ENCODE results near the gene PSMA8. TPM values are rescaled to one million over a fixed set of nuclear protein-coding genes. Genes with fewer than 3 reads are reported as not detected.

Gene PSMA8
- total and polyA plus RNA-seq, 2 of the 8 experiments (the other 6 are each of a cell fraction or from before 2014, with no cell fraction given) = not detected

GRCh38 chr18:26190506-26190905 is 56.8 kb downstream of the PSMA8 start (continued):
- TF ChIP-seq SAP30 (IDR thresholded peaks at IDR 0.05; ENCODE audit: insufficient read depth, insufficient replicate concordance, low read length) (no peak), SP4 (IDR thresholded peaks at IDR 0.05; ENCODE audit: low read length) (no peak), MAFK (IDR thresholded peaks at IDR 0.05; ENCODE audit: low read depth, low read length) (no peak), CHD1 (IDR thresholded peaks at IDR 0.05; ENCODE audit: low read depth, low read length) (no peak), EGR1 (IDR thresholded peaks at IDR 0.05; ENCODE audit: borderline replicate concordance, low read depth, low read length) (no peak)

Measured in H1 (cell line).